HG03520 (cell line): ENCODE data around the gene RIPOR2.

Source experiments
- ATAC-seq: cut with Tn5 transposase; IDR thresholded peaks from one replicate; pipeline ENCODE4 v1.9.1; 2021; ENCODE audit warnings: mild to moderate bottlenecking, moderate library complexity; ENCODE audit not compliant: unreplicated experiment

RIPOR2 gene

DNA sequence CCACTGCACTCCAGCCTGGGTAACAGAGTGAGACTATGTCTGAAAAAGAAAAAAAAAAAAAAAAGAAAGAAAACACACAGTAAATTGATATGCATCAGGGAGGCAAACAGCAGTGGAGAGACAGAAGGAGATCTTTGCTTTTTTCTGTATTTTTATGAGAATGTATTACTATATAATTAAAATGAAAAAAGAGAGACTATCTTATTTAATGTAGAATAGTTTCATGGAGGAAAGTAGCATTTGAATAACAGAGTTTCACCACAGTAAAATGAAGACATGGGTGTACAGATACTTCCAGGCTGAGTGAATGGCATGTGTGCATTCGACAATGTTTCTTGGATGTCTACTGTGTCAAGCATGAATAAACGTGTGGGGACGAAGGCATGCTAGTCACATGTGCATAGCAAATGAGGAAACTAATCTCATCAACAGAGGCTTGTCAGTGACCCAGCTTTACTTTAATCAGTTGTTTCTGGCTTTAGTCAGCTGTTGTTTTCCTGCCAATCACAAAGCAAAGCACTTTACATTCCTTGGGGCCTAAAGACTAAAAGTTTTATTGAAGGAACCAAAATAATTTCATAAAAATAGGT, 81.6 kb downstream of the RIPOR2 start:
- ATAC-seq: no peak

DNA sequence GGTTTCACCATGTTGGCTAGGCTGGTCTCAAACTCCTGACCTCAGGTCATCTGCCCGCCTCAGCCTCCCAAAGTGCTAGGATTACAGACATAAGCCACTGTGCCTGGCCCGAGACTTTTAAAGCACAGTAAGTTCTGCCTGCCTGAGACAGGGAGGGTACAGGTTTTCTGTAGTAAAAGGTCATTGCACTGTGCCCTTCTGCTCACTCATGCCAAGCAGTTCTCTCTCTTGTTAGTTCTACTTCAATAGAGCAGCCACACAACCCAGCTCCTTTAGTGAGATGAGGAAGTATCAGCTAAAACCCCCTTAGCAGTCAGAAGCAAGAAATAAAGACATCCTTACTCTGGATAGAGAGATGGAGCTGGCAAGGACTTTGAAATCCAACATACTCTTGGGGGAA, 84.7 kb downstream of the RIPOR2 start:
- ATAC-seq: no peak

DNA sequence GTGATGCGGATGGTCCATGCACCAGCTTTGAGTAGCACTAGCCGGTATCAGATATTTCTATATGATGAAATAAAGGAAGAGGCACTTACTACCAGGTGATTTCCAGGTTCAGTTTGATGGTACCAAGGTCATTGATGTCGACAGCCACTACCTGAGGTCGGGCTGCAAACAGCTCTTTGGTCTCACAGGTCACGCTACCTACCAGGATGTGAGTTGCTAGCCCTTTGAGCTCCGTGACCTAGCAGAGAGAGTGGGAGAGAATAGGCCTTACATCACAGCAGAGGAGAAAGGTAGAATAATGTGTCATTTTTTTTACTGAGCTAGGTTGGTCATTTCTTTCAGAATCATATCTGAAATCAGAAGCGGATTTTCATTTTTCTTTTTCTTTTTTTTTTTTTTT, 86.0 kb downstream of the RIPOR2 start:
- ATAC-seq: no peak

DNA sequence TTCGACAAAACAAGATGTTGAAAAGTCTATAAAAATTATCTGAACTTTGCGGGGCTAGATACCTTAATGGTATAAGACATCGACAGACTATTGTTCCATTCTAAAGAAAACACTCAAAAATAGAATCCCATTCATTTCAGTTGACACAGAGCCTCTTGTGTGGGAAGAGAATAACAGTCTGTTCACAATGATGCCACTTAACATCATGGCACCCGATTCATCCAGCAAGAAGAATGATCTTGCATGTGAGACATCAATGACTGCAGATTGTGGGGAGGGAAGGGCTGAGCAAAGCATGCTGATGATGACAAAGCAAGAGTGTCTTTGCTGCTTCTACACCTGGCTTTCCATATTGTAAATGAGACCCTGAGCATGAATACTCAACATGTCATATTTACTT, 87.3 kb downstream of the RIPOR2 start:
- ATAC-seq: no peak

DNA sequence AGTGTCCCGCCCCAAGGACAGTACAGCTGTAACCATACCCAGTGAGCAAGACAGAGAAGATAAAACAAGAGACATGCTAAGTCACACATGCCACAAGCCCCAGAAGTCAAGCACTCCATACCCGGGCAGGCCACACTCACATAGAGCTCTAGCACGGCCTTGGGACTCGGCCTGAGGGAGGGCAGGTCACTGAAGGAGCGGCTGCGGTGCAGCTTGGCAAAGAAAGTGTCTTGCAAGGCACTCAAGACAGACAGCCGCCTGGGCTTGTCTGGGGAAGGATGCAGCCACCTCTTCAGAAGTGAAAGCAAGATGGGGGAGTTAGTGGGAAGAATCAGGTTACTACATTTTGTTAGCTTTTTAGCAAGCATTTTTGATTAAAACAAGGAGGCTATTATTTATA, 88.4 kb downstream of the RIPOR2 start:
- no peak for ATAC-seq

DNA sequence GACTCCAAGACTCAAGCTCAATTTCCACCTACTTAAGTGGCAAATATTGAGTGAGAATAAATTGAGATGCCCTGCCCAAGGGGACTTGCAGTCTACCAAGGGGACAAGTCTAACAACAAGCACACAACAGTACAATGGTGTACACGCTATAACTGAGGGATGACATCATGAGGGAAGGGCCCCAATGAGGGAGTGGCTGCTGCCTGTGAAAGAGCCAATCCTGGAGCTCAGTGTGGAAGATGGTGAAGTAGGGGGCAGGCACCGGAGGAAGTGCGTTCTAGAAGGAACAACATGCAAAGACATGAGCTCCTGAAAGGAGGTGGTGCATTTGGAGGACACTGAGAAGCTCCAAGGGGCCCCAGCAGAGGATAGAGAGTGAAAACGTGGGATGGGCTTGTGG, 90.2 kb downstream of the RIPOR2 start:
- no peak for ATAC-seq

DNA sequence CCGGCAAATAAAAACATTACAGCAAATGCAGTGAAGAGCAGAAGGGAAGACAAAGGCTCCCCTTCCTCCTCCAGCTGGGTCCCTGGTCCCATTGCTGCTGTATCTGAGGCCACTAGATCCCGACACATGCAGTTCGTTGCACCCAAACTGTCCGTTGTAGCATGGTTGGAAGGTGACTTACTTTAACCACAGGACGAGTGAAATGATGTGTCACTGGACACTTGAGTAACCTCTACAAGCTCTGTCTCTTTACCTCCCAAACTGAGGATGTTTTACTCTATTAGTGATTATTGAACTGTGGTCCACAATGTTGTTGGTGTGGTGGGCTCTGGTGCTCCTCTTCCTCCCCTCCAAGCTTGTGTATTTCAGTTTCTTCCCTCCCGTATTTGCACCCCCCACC, 90.9 kb downstream of the RIPOR2 start:
- no peak for ATAC-seq

DNA sequence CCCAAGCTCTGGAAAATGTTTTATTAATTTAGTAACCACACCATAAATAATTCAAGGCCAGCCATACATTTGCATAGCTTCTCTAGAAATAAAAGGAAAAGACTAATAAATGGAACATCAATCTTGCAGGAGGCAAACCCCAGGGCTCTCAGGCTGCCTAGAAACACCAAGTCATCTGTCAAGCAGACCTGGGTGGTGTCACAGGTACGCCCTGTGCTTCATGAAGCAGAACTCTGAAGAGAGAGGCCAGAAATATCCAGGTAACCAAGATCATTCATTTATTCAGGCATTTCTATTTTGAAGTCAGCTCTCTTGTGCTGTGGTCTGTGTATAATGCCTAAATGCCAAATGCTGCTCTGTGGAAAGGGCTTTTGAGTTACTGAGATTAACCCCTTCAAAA, 91.7 kb downstream of the RIPOR2 start:
- no peak for ATAC-seq

DNA sequence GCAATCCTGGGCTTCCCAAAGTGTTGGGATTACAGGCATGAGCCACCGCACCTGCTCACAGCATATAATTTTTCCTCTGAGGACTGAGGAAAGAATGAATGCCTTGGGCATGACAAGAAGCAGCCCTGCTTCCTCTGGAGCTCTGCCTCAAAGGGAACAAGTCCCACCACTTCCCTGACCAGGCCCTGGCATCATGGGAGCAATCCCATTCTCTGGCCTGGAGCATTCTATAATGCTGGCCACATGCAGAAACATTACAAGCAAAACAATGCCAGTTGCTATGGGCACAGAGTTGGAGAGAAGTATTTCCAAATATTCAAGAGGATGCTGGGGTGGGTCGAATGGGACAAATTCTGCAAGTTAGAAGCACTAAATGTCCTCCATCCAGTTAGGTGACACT, 95.6 kb downstream of the RIPOR2 start:
- no peak for ATAC-seq

DNA sequence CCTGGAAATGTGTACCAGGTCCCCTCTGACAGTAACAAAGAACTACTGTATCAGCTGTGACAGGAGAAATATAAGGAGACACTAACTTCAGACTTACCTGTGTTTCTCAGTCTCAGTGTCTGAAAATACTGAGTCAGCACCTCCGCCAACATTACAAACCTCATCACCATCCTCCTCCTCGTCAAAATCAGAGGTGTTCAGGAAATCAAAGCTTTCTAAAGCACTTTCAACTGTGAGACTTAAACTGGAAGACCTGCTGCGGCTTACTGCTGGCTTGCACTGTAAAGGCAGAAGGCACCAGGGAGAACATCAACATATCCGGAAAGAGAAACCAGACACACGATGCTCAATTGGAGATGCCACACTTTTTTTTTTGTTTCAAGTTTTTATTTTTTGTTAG, 96.8 kb downstream of the RIPOR2 start:
- ATAC-seq: no peak

DNA sequence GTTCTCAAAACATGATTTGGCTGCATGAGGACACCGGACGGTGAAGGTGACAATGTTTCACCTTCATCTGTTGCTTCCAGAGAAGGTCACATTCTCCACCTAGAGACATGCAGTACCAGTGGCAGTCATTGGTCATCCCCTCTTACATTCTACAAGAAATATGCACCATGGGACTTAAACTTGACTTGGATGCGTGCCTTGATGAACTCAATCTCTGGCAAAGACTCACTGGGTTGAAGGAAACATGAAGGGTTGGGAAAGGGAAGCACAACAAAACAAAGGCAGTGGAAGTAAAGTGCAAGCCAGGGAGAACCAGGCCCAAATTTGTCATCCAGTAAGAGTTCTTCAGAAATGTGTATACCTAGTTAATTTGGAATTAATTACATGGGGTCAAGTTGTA, 97.7 kb downstream of the RIPOR2 start:
- no peak for ATAC-seq

DNA sequence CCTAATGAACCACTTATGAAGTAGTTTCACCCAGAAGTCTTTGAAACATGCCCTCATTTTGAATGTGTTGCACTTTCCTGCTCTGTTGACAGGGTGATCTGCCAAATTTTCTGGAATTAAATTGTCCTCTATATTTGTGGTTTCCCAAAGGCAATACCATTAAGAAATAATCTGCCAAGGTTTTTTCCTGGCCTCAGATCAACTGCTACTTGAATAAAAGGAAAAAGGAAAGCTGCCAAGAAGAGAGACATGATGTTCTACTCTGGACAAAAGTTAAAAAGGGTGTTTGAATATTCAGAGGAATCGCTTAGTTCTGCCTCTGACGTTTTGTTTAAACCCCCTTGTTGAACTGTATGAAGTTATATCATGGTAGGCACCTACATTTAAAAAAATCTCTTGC, 99.7 kb downstream of the RIPOR2 start:
- no peak for ATAC-seq

DNA sequence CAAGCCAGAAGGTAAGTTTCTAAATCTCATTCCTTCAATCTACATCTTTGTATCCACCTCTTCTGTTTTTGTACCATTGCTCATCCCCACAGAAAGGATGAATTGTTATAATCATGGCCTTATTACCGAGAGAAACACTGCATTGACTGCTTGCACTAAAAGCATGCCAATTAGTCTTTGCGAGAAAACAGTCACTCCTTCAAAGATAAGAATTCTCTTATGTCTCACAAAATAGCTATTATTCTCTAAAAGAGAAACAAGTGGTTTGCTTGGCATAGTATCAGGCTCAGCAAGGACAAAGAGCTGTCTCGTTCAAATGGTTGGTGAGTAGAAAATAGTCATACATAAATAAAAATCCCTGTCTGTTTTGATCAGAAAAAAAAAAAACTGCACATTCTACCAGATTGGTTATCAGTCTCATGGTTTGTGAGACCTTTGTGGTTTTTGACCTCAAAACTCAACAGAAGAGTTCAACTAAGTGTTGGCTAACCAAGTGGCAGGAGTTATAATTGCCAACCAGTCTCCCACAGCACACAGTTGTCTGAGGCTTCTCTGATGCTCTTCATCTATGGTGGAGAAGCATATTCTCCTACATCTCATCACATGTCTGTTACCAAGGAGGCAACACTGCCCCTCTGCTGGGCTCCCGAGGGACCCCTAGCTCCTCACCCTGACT, 101.9 kb downstream of the RIPOR2 start:
- ATAC-seq: no peak

DNA sequence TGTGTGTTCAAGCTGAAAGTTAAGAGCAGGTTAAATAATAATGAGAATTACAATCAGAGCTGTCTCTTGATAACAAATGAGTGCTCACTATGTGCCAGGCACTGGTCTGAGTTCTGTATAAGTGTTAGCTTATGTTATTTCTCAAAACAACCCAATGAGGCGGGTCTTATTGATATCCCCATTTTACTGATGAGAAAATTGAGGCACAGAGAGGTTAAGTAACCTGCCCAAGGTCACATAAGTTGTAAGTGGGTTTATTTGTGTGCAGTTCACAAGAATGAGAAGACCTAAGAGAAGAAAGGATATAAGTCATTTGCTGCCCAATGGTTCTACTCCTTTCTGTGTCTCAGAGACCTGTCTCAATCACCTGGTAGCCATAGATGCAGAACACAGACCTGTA, 103.0 kb downstream of the RIPOR2 start:
- no peak for ATAC-seq

DNA sequence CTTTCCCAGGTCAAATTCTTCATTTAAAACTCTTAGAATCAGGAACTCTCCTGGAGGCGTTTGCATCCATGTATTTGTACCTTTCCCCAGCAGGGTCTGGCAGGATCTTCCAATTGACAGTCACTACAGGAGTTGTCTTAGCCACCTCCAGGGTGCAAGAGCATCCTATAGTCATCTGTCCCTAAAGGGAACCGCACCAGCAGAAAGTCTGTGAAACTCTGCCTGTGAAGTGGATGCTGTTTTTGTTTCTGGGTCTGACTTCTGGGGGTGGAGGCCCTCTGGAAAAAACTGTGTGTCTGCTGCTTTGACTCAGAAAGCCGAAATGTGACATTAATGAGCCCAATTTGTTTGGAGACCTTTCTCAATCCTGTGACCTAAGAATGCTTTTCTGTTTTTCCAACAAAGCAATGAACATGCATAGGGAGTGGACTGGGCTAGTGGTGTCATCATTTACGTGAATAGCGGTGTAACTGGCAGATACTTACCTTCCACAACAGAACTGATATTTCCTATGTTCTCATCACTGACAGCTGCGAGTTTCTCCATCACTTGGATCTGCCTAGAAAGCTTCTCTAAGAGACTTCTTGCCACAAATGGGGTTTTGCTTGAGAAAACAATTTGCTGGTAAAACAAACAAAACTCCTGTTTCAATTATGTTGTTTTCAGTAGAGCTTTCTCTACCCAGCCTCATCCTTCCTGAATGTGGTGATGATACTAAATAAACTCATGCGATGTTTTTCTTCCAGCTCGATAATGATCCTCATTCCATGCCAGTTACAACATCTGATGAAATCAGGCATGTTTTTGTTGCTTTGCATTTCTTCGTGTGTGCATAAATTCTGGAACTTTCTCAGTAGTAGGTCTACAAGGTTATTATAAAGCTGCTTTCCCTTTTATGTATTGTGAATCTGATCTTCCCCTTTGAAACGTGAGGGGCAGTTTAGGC, 103.7 kb downstream of the RIPOR2 start:
- ATAC-seq: no peak

DNA sequence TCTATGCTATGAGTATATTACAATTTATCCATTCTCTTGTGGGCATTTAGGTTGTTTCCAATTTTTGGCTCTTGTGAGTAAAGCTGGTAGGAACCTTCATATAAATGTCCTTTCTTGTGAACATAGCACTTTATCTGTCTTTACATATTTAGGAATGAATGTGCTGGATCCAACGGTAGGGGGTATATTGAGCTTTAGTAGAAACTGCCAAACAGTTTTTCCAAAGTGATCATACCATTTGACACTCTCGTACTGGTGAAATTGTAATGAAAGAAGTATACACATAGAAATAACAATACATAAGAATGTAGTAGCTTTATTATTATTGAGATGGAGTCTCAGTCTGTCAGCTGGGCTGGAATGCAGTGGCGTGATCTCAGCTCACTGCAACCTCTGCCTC, 106.1 kb downstream of the RIPOR2 start:
- ATAC-seq: no peak

DNA sequence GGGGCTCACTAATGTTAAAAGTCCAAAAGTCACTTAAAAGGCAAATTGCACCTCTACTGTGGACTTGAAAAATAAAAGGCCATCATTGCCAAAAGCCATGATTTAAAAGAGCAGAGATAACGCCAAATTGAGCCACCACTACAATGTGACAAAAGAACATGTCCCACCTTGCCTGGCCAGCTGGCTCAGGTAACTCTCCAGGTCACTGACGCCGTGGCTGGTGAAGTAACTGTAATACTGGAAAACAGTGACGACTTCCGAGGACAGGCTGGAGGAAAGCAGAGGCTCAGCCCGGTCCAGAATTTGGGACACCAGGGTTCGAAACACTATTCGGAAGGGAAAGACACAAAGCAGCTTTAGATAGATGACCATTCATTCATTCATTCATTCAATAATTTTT, 107.8 kb downstream of the RIPOR2 start:
- no peak for ATAC-seq

DNA sequence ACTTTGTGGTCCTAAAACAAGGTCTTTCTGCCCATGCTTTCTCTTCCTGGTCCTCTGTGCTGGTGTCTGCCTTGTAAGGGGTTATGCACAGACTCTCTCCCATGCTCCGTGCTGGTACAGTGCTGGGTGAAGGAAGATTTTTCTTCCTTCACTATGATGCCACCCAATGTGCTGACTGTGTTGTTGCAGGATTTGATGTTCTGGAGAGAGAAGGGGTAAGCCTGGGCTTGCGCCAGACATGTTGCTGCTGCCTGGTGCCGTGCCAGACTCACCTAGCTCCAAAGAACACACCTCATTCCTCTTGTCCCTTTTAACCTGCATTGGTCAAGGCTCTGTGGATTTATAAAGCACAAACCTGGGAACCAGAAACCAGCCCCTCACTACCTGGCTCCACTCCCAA, 108.6 kb downstream of the RIPOR2 start:
- no peak for ATAC-seq

DNA sequence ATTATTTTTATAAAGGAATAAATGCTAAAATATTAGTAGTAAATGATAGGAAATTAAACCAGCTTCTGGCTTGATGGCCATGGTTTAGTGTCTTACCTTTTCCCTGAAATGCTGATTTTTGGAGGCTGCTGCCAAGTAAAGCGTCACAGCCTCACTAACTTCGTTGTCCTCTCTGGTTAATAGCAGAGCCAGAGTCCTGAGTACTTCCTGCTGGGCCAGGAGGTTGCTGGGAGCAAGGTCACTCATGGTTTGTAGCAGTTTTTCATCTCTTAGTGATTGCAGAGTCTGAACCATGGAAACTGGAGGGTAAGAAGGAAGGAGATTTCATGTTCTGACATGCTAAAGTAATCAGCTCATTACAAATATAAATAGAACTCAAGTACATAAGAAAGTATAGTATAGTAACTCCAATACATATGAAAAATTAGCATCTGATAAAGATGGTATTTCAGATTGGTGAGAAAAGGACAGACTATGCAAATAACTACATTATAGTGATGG, 110.6 kb downstream of the RIPOR2 start:
- no peak for ATAC-seq

DNA sequence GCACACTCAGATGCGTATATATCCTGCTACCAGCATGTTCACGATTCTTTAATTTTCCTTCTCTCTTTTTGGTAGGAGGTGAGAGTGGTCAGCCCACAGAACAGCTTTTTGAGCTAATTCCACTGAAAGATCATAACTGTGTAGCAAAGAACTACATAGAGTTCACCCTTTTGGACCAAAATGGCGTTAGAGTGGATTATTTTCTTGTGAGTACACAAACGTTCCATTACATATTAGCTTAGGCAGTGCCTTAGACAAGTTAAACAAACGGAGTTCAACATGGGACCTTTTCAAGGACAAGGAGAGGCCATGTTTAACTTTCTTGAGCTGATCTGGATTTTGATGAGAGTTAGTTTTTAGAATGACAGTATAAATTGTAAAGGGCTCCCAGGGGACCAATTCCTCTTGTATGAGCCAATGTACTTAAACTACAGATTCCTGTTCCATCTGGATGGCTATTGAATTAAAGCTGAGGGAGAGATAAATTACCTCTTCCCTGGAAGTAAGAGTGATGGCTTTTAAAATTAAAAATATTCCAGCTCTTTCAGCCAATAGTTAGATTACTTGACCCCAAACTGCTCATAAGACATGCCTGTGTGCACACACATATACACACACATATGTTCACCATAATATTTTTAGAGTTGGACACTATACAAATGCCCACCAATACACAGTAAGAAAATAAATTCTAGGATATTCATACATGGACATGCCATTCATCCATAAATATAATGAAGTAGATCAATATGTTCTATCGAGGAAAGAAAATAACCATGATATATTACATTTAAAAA, 111.4 kb downstream of the RIPOR2 start:
- ATAC-seq: no peak

DNA sequence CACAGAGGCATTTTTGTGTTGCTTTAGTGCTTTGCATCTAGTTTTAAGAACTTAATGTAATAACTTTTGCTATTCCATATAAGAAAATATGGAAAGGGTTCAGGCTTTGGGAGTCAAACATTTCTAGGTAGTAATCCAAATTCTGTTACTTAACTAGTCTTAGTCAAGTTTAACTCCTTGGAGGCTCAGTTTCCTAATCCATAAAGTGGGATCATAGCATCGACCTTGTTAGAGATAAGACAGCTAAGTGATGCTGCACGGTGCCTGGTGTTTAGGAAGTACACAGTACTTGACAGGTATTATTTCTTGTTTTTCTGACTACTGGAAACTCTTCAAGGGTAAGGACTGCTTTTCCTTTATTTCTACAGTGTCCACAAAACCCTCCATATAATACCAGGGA, 112.6 kb downstream of the RIPOR2 start:
- no peak for ATAC-seq
